ENCODE data around the gene TNN.

TNN gene

DNA sequence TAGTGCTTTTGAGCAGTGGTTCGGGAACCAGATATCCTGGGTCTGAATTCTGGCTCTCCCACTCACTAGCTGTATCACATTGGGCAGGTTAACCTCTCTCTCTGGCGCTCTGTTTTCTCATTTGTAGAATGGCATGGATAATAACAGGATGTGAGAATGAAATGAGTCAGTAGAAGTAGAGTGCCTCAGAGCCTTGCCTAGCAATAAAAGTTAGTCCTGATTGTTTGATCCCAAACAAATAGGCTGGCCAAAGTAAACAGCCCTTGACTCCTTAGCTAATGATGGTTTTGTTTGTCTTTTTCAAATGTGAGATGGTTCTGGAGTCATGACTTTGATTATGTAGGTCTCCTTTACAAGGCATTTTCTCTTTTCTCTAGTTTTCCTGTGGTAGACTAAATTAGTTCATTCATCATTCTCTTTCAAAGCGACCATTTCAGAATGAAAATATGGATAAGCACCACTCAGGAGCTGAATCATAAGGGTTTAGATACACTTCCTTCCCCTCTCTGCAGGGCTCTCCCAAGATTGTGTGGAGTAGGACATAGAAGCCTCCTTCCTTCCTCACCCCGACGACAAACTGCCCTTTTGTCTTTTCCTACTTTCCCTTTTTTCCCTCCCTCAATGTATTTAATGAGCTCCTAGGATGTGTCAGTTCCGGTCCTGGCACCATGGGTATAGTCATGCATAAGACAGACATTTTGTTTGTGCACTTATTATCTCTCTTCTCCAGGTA lies 101.8 kb downstream of the TNN start:
- no peak overlapping the region for H3K4me3 ChIP-seq (ENCODE audit: low read length)
- H3K27me3 ChIP-seq (ENCODE audit: control insufficient read depth, insufficient read depth, low read length): no peaks in the 10 kb centered on the region
- no peaks in the 10 kb centered on the region for H3K9me3 ChIP-seq (ENCODE audit: control insufficient read depth, low read depth, low read length)
- no peaks in the 10 kb centered on the region for H3K4me1 ChIP-seq (ENCODE audit: control insufficient read depth, low read depth, low read length)
- H3K36me3 ChIP-seq (ENCODE audit: control insufficient read depth, low read depth, low read length): no peaks in the 10 kb centered on the region
- H3K27ac ChIP-seq (ENCODE audit: low read length): no peak overlapping the region
- H3K9ac ChIP-seq (ENCODE audit: low read length): no peak overlapping the region

DNA sequence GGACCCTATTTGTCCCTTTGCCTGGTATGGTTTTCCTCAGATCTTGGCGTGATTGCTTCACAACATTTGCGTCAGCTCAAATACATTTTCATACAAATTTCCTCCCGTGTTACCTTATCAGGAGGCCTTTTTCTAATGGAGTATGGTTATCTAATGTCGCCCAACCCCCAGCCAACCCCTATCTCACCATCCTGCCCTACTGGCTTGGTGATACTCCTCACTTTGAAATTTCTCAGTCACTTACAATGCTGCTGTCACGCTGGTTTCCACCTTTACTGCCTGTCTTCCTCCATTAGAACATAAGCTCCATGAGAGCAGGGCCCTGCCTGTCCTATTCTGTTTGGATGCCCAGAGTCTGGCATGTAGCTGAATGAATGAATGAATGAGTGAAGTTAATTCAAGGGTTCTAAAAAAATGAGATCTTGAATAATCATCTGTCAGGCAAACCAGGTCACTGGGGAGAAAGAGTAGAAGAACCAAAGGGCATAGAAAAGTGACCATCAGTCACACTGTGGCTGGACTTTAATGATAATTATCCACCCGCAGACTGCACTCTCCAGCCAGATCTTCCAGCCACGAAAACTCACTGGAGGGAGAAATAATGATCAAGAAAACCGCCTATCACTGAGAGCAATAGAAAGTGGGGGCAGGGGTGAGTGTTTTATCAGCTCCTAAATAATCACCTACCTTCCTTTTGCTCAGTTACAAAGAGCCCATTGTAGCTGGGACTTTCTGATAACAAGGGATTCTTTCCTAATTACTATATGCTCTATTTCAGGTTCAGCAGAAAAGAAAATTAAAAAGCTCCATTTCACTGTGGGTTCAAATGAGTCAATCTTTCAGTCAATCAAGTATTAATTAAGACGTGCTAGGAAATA lies 103.6 kb downstream of the TNN start:
- Histone ChIP-seq H3K27me3 (ENCODE audit: control insufficient read depth, insufficient read depth, low read length) (no peaks in the 10 kb centered on the region), H3K9ac (ENCODE audit: low read length) (no peak overlapping the region), H3K27ac (ENCODE audit: low read length) (no peak overlapping the region), H3K9me3 (ENCODE audit: control insufficient read depth, low read depth, low read length) (no peaks in the 10 kb centered on the region), H3K4me3 (ENCODE audit: low read length) (no peak overlapping the region), H3K36me3 (ENCODE audit: control insufficient read depth, low read depth, low read length) (no peaks in the 10 kb centered on the region), H3K4me1 (ENCODE audit: control insufficient read depth, low read depth, low read length) (no peaks in the 10 kb centered on the region)

- no peaks in the 10 kb centered on the region for H3K4me1 ChIP-seq (ENCODE audit: control insufficient read depth, low read depth, low read length)
- H3K9me3 ChIP-seq (ENCODE audit: control insufficient read depth, low read depth, low read length): no peaks in the 10 kb centered on the region
- H3K9ac ChIP-seq (ENCODE audit: low read length): no peak overlapping the region
- H3K27me3 ChIP-seq (ENCODE audit: control insufficient read depth, insufficient read depth, low read length): no peaks in the 10 kb centered on the region
- H3K27ac ChIP-seq (ENCODE audit: low read length): no peak overlapping the region
- no peak overlapping the region for H3K4me3 ChIP-seq (ENCODE audit: low read length)
- H3K36me3 ChIP-seq (ENCODE audit: control insufficient read depth, low read depth, low read length): no peaks in the 10 kb centered on the region
Measured at GRCh38 chr1:175172503-175172902, 104.9 kb downstream of the TNN start.

DNA sequence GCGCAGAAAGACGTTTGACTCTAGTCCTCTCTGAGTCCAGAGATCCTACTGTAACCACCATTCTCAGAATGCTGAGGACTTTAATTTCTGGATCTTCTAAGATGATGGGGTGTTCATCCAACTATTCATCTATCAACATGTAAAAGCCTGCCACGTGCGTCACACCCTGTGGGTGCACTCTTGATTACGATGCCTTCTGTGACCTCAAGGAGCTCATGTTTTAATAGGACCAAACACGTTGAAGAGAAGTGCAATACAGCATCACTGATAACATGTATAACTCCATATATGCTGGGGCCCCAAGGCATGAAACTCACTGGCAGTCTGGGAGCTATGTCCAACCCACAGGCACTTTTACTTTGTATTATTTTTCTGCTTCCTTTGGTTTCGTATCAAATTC lies 105.9 kb downstream of the TNN start:
- H3K9me3 ChIP-seq (ENCODE audit: control insufficient read depth, low read depth, low read length): no peaks in the 10 kb centered on the region
- H3K36me3 ChIP-seq (ENCODE audit: control insufficient read depth, low read depth, low read length): no peaks in the 10 kb centered on the region
- no peaks in the 10 kb centered on the region for H3K4me1 ChIP-seq (ENCODE audit: control insufficient read depth, low read depth, low read length)

DNA sequence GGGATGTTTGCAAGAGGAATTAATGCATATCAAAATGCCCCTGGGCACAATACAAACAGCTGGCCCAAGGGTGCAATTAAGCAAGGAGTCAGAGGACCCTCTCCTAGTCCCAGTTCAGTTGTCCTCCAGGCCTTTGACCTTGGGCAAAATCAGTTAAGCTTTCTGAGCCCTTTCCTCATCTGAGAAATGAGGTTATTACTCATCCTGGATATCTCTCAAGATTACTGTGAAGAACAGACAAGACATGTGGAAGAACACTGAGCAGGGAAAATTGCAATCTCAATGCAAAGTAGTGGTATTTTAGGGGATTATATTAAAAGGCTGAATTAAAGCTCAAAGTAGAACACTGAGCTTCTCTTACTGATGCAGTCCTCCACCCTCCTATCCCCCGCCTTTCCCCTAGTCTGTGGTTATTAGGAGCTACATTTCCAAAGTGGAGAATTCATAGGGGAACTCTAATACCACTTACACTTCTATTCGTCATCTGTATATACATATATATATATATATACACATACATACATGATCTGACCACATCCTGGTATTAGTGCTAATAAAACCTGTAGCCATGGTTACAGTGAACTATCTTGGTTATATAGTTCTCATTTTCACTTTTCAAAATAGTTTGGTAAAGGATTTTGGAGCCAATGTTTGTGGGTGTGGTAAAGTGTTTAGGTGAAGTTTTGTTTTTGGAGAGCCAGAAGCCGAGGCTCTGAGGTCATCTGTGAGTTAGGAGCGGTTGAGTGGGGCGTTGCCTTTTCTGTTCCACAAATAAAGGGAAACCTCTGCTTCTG lies 106.9 kb downstream of the TNN start:
- H3K4me3 ChIP-seq (ENCODE audit: low read length): no peak overlapping the region

More for the DNA sequence above, 105.9 kb downstream of the TNN start:
- Histone ChIP-seq H3K9ac (ENCODE audit: low read length) (no peak overlapping the region), H3K27ac (ENCODE audit: low read length) (no peak overlapping the region), H3K27me3 (ENCODE audit: control insufficient read depth, insufficient read depth, low read length) (no peaks in the 10 kb centered on the region), H3K4me3 (ENCODE audit: low read length) (no peak overlapping the region)

GRCh38 chr1:175176246-175176645 lies 108.6 kb downstream of the TNN start:
- Histone ChIP-seq H3K4me1 (ENCODE audit: control insufficient read depth, low read depth, low read length) (no peaks in the 10 kb centered on the region), H3K27ac (ENCODE audit: low read length) (no peak overlapping the region), H3K4me3 (ENCODE audit: low read length) (no peak overlapping the region), H3K27me3 (ENCODE audit: control insufficient read depth, insufficient read depth, low read length) (no peaks in the 10 kb centered on the region), H3K9ac (ENCODE audit: low read length) (no peak overlapping the region), H3K36me3 (ENCODE audit: control insufficient read depth, low read depth, low read length) (no peaks in the 10 kb centered on the region), H3K9me3 (ENCODE audit: control insufficient read depth, low read depth, low read length) (no peaks in the 10 kb centered on the region)

More for the DNA sequence above, 106.9 kb downstream of the TNN start:
- no peaks in the 10 kb centered on the region for H3K4me1 ChIP-seq (ENCODE audit: control insufficient read depth, low read depth, low read length)
- H3K9ac ChIP-seq (ENCODE audit: low read length): no peak overlapping the region
- H3K36me3 ChIP-seq (ENCODE audit: control insufficient read depth, low read depth, low read length): no peaks in the 10 kb centered on the region
- H3K27ac ChIP-seq (ENCODE audit: low read length): no peak overlapping the region
- no peaks in the 10 kb centered on the region for H3K9me3 ChIP-seq (ENCODE audit: control insufficient read depth, low read depth, low read length)
- no peaks in the 10 kb centered on the region for H3K27me3 ChIP-seq (ENCODE audit: control insufficient read depth, insufficient read depth, low read length)

DNA sequence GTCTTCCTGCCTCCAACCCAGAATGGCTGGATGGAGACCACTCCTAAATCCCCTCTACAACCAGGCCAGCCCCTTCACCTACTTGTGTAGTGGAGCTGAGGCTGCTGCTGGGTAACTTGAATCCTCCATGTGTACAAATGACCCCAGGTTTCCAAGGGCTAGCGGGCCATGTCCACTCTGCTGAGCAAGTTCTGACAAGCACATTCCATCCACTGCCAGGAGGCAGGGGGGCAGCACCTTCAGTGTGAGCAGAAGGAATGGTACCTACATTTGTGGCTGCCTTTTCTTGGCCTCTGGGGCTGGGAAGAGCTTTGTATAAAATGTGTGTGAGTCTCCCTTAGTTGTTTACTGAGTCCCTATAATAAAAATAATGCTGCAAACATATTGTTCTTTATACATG lies 110.4 kb downstream of the TNN start:
- Histone ChIP-seq H3K27me3 (ENCODE audit: control insufficient read depth, insufficient read depth, low read length) (no peaks in the 10 kb centered on the region), H3K9me3 (ENCODE audit: control insufficient read depth, low read depth, low read length) (no peaks in the 10 kb centered on the region), H3K36me3 (ENCODE audit: control insufficient read depth, low read depth, low read length) (no peaks in the 10 kb centered on the region), H3K9ac (ENCODE audit: low read length) (no peak overlapping the region), H3K27ac (ENCODE audit: low read length) (no peak overlapping the region), H3K4me1 (ENCODE audit: control insufficient read depth, low read depth, low read length) (no peaks in the 10 kb centered on the region), H3K4me3 (ENCODE audit: low read length) (no peak overlapping the region)

DNA sequence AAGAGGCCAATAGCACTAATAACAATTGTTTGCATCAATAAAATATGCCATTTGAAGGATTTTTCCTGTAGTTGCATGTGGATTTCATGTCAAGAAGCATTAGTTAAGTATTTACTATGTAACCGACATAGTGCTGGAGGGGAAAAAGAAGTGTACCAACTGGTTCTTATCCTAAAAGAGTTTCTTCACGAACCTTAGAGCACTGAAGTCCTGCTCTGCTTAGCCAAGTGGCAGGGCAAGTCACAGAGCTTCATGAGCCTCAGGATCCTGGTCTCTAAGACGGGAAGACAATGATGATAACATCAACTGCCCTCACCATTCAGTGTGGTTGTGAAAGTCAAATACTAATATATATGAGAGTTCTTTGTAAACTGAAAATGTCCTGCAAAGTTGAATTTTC lies 110.8 kb downstream of the TNN start:
- Histone ChIP-seq H3K36me3 (ENCODE audit: control insufficient read depth, low read depth, low read length) (no peaks in the 10 kb centered on the region), H3K27ac (ENCODE audit: low read length) (no peak overlapping the region)

GRCh38 chr1:175179837-175180590 lies 112.4 kb downstream of the TNN start:
- Histone ChIP-seq H3K27ac (ENCODE audit: low read length) (no peak overlapping the region), H3K9ac (ENCODE audit: low read length) (no peak overlapping the region), H3K4me1 (ENCODE audit: control insufficient read depth, low read depth, low read length) (peaks cover 5% of the 10 kb centered on the region), H3K9me3 (ENCODE audit: control insufficient read depth, low read depth, low read length) (no peaks in the 10 kb centered on the region), H3K27me3 (ENCODE audit: control insufficient read depth, insufficient read depth, low read length) (no peaks in the 10 kb centered on the region), H3K4me3 (ENCODE audit: low read length) (no peak overlapping the region), H3K36me3 (ENCODE audit: control insufficient read depth, low read depth, low read length) (no peaks in the 10 kb centered on the region)

More for the DNA sequence above, 110.8 kb downstream of the TNN start:
- Histone ChIP-seq H3K4me3 (ENCODE audit: low read length) (no peak overlapping the region), H3K9ac (ENCODE audit: low read length) (no peak overlapping the region), H3K4me1 (ENCODE audit: control insufficient read depth, low read depth, low read length) (peaks cover 2% of the 10 kb centered on the region), H3K27me3 (ENCODE audit: control insufficient read depth, insufficient read depth, low read length) (no peaks in the 10 kb centered on the region), H3K9me3 (ENCODE audit: control insufficient read depth, low read depth, low read length) (no peaks in the 10 kb centered on the region)

GRCh38 chr1:175182201-175182746 lies 114.6 kb downstream of the TNN start:
- Histone ChIP-seq H3K9ac (ENCODE audit: low read length) (no peak overlapping the region), H3K9me3 (ENCODE audit: control insufficient read depth, low read depth, low read length) (no peaks in the 10 kb centered on the region), H3K4me3 (ENCODE audit: low read length) (no peak overlapping the region), H3K36me3 (ENCODE audit: control insufficient read depth, low read depth, low read length) (no peaks in the 10 kb centered on the region), H3K27ac (ENCODE audit: low read length) (no peak overlapping the region), H3K27me3 (ENCODE audit: control insufficient read depth, insufficient read depth, low read length) (no peaks in the 10 kb centered on the region), H3K4me1 (ENCODE audit: control insufficient read depth, low read depth, low read length) (peaks cover 5% of the 10 kb centered on the region)
